Measurements from ENCODE around the gene LDHB.
"Not testable (repeated sequence)": the region's sequence is repeated elsewhere in the genome, so short reads cannot be mapped to it uniquely, and the experiment has no call there.

The LDHB gene

GRCh38 chr12:21606175-21606574 lies 51.5 kb downstream of the LDHB start:
- DNase-seq = no peak

GRCh38 chr12:21604245-21605101 lies 53.2 kb downstream of the LDHB start, which contains the start of gene GYS2:
Gene GYS2 (minus strand): TSS chr12:21604847. CDS start chr12:21604592, 255 bp downstream.
- no peak for DNase-seq

- no peak for DNase-seq
Observed at GRCh38 chr12:21602774-21603173, 54.9 kb downstream of the LDHB start.

GRCh38 chr12:21600196-21600595 lies 57.4 kb downstream of the LDHB start:
- DNase-seq = no peak

- no peak for DNase-seq
Observed at GRCh38 chr12:21599143-21599999, 58.3 kb downstream of the LDHB start.

- DNase-seq = no peak
Observed at GRCh38 chr12:21598651-21599050, 59.0 kb downstream of the LDHB start.

GRCh38 chr12:21595356-21595755 lies 62.3 kb downstream of the LDHB start:
- not testable (repeated sequence) for DNase-seq

- DNase-seq = no peak
Observed at GRCh38 chr12:21585485-21585884, 72.2 kb downstream of the LDHB start.

Data from NCI-H2081 (cell line).